Suprapubic skin (tissue), 4 donors: ENCODE data around the gene CLDN4. TPM values are rescaled to one million over a fixed set of nuclear protein-coding genes. Genes with fewer than 3 reads are reported as not detected.

Experiments
- DNase-seq, 2 donors: peaks; one replicate each; pipeline ENCODE4 v3.0.0-alpha.2; 2019; ENCODE audit warnings: low spot score in 2 of 2
- H3K27ac ChIP-seq: fragments of 200-600 bp; sonication (generic); one replicate; pipeline ENCODE4 v1.5.1; 2019
- H3K27me3 ChIP-seq: fragments of 200-600 bp; sonication (generic); one replicate; pipeline ENCODE4 v1.5.1; 2019
- H3K36me3 ChIP-seq: fragments of 200-600 bp; sonication (generic); one replicate; pipeline ENCODE4 v1.5.1; 2019
- H3K4me1 ChIP-seq: fragments of 200-600 bp; sonication (generic); one replicate; pipeline ENCODE4 v1.5.1; 2019
- H3K4me3 ChIP-seq: fragments of 200-600 bp; sonication (generic); one replicate; pipeline ENCODE4 v1.5.1; 2019; ENCODE audit warnings: mild to moderate bottlenecking
- H3K9me3 ChIP-seq: fragments of 200-600 bp; sonication (generic); one replicate; pipeline ENCODE4 v1.5.1; 2019
- CTCF ChIP-seq, 2 donors: fragments of 200-600 bp in 1 of 2; fragments of 450-650 bp in 1 of 2; sonication (generic) in 1 of 2; IDR thresholded peaks; one replicate each; pipeline ENCODE4 v1.5.1; 2016 to 2019; ENCODE audit warnings: antibody characterized with exemption in 2 of 2, mild to moderate bottlenecking in 1 of 2, moderate library complexity in 1 of 2
- EP300 ChIP-seq: sonication (generic); formaldehyde crosslinking; IDR thresholded peaks from one replicate; pipeline ENCODE4 v1.6.1; 2017; ENCODE audit warnings: antibody characterized with exemption
- POLR2A ChIP-seq, 2 donors: fragments of 450-650 bp; IDR thresholded peaks; one replicate each; pipeline ENCODE4 v1.6.1; 2017; ENCODE audit warnings: antibody characterized with exemption in 2 of 2, mild to moderate bottlenecking in 2 of 2, moderate library complexity in 2 of 2
- POLR2AphosphoS5 ChIP-seq, 3 donors: sonication (generic); formaldehyde crosslinking; IDR thresholded peaks; one replicate each; pipeline ENCODE4 v1.6.1; 2017; ENCODE audit warnings: antibody characterized with exemption in 3 of 3
- WGBS: methylation state at CpG from one replicate; pipeline ENCODE4 v1.1.5; 2018; 5-methylcytosine and 5-hydroxymethylcytosine counted together
- total RNA-seq, 4 donors: library from RNA; depleted of rRNA; stranded (reverse); fragments of >200 nt; gene quantifications; one replicate each; pipeline ENCODE4 v1.1.0, GENCODE V29; 2016

Gene CLDN4
- total RNA-seq, 4 donors from 2014 or later, result 82.6 to 389 (median 254) TPM

- Histone ChIP-seq H3K36me3 (no peaks in the 10 kb centered on the region), H3K9me3 (no peaks in the 10 kb centered on the region), H3K27ac (no peak overlapping the region), H3K27me3 (no peaks in the 10 kb centered on the region), H3K4me3 (no peak overlapping the region), H3K4me1 (no peaks in the 10 kb centered on the region)
- 92% methylated on average over 12 of the region's 12 CpGs for whole genome bisulfite sequencing
- no peak for DNase-seq
- no peak for TF ChIP-seq POLR2AphosphoS5 (IDR thresholded peaks at IDR 0.05)
- no peak for TF ChIP-seq EP300
- no peak for TF ChIP-seq POLR2A (IDR thresholded peaks at IDR 0.05)
- no peak for TF ChIP-seq CTCF (IDR thresholded peaks at IDR 0.05)
Observed at GRCh38 chr7:73861305-73861704, 30.5 kb downstream of the CLDN4 start.

GRCh38 chr7:73864981-73865711, 34.4 kb downstream of the CLDN4 start:
- TF ChIP-seq CTCF (IDR thresholded peaks at IDR 0.05) (no peak), POLR2AphosphoS5 (IDR thresholded peaks at IDR 0.05) (no peak), POLR2A (IDR thresholded peaks at IDR 0.05) (no peak), EP300 (no peak)
- DNase-seq, result no peak
- Histone ChIP-seq H3K9me3 (no peaks in the 10 kb centered on the region), H3K4me3 (no peak overlapping the region), H3K4me1 (peaks cover 7% of the 10 kb centered on the region), H3K27ac (no peak overlapping the region), H3K27me3 (no peaks in the 10 kb centered on the region), H3K36me3 (no peaks in the 10 kb centered on the region)
- 76% methylated on average over 6 of the region's 8 CpGs for WGBS

GRCh38 chr7:73865738-73866445, 35.1 kb downstream of the CLDN4 start:
- 66% methylated on average over 3 of the region's 6 CpGs for WGBS
- Histone ChIP-seq H3K27me3 (no peaks in the 10 kb centered on the region), H3K27ac (no peak overlapping the region), H3K4me3 (no peak overlapping the region), H3K36me3 (no peaks in the 10 kb centered on the region), H3K9me3 (no peaks in the 10 kb centered on the region), H3K4me1 (peaks cover 10% of the 10 kb centered on the region)
- no peak for DNase-seq
- TF ChIP-seq POLR2A (IDR thresholded peaks at IDR 0.05), result no peak
- peak; percentile 54 to 57 for TF ChIP-seq CTCF (IDR thresholded peaks at IDR 0.05)

GRCh38 chr7:73866446-73866767, 35.6 kb downstream of the CLDN4 start:
- DNase-seq, result no peak
- WGBS, result 91% methylated on average over 1 of the region's 1 CpG
- no peaks in the 10 kb centered on the region for H3K36me3 ChIP-seq
- no peak overlapping the region for H3K27ac ChIP-seq
- H3K4me3 ChIP-seq, result no peak overlapping the region
- no peaks in the 10 kb centered on the region for H3K9me3 ChIP-seq
- H3K27me3 ChIP-seq, result no peaks in the 10 kb centered on the region
- no peak for TF ChIP-seq CTCF (IDR thresholded peaks at IDR 0.05)
- peaks cover 10% of the 10 kb centered on the region for H3K4me1 ChIP-seq

GRCh38 chr7:73869011-73869798, 38.4 kb downstream of the CLDN4 start:
- no peak for DNase-seq
- H3K27ac ChIP-seq, result no peak overlapping the region
- TF ChIP-seq CTCF (IDR thresholded peaks at IDR 0.05), result no peak
- TF ChIP-seq POLR2A (IDR thresholded peaks at IDR 0.05), result no peak
- no peak for TF ChIP-seq EP300
- H3K9me3 ChIP-seq, result no peaks in the 10 kb centered on the region
- peaks cover 18% of the 10 kb centered on the region for H3K4me1 ChIP-seq
- WGBS, result 73% methylated on average over 24 of the region's 24 CpGs
- no peaks in the 10 kb centered on the region for H3K27me3 ChIP-seq
- H3K4me3 ChIP-seq, result no peak overlapping the region
- H3K36me3 ChIP-seq, result no peaks in the 10 kb centered on the region
